BLaER1 treated with 17β-estradiol and CSF1 and Interleukin-3, amounts not matched to agents 10 nM and 100 nM (cell line): ENCODE data around the gene CABP5.
A peak's percentile ranks its signal among the peaks of the same experiment; 100 is the strongest.

ENCODE experiments used
- H3K27ac ChIP-seq, 11 experiments: shearing (Covaris generic); formaldehyde crosslinking; 2 replicates each; pipeline ENCODE4 v1.8.1; 2022
- H3K27me3 ChIP-seq, 11 experiments: shearing (Covaris generic); formaldehyde crosslinking; 2 replicates each; pipeline ENCODE4 v1.8.1; 2022
- H3K36me3 ChIP-seq, 11 experiments: shearing (Covaris generic); formaldehyde crosslinking; 2 replicates each; pipeline ENCODE4 v1.8.1; 2022
- H3K4me1 ChIP-seq, 10 experiments: shearing (Covaris generic); formaldehyde crosslinking; 2 replicates each; pipeline ENCODE4 v1.8.1; 2022
- H3K4me2 ChIP-seq, 11 experiments: shearing (Covaris generic); formaldehyde crosslinking; 2 replicates each; pipeline ENCODE4 v1.8.1; 2022
- H3K4me3 ChIP-seq, 10 experiments: shearing (Covaris generic); formaldehyde crosslinking; 2 replicates each; pipeline ENCODE4 v1.8.1; 2022
- H3K9ac ChIP-seq, 11 experiments: shearing (Covaris generic); formaldehyde crosslinking; 2 replicates each; pipeline ENCODE4 v1.8.1; 2022
- H3K9me3 ChIP-seq, 11 experiments: shearing (Covaris generic); formaldehyde crosslinking; replicated peaks in 1 of 11; 2 replicates each; pipeline ENCODE4 v1.8.1; 2022
- H4K20me1 ChIP-seq, 11 experiments: shearing (Covaris generic); formaldehyde crosslinking; 2 replicates each; pipeline ENCODE4 v1.8.1; 2022
- Cebpa-rat ChIP-seq, 11 experiments: shearing (Covaris generic); IDR thresholded peaks; 2 replicates each; pipeline ENCODE4 v1.8.1; 2022

Gene CABP5

DNA sequence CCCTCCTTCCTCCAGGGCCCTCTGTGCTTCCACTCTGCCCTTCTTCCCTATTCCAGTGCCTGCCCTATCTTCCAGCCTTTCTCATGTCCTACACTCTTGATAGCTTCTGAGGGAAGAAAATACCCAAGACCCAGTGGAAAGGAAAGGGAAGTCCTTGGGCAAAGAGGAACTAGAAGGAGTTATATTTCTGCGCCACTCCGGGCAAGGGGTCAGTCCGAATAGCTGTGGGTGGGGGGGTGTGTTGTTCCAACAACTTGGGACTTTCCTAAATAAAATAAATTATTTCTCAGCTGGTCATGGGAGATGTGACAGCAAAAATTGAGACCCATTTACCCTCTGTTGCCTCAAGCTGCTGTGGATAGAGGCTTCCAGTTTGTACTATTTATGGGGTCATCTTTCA is 23.2 kb downstream of the CABP5 start:
- peaks cover 0 to 7% (median 0%) of the 10 kb centered on the region in 10 experiments; a peak in 1 of 20 replicates for H3K4me1 ChIP-seq
- H4K20me1 ChIP-seq = no peaks in the 10 kb centered on the region
- no peak overlapping the region for H3K4me3 ChIP-seq
- no peak overlapping the region for H3K9ac ChIP-seq
- no peak overlapping the region for H3K27ac ChIP-seq
- no peaks in the 10 kb centered on the region for H3K36me3 ChIP-seq
- H3K9me3 ChIP-seq = peaks cover 0 to 5% (median 0%) of the 10 kb centered on the region in 11 experiments; a peak in 1 of 22 replicates
- H3K27me3 ChIP-seq = no peaks in the 10 kb centered on the region
- no peak for TF ChIP-seq Cebpa-rat (IDR thresholded peaks at IDR 0.05)
- H3K4me2 ChIP-seq = no peak overlapping the region

DNA sequence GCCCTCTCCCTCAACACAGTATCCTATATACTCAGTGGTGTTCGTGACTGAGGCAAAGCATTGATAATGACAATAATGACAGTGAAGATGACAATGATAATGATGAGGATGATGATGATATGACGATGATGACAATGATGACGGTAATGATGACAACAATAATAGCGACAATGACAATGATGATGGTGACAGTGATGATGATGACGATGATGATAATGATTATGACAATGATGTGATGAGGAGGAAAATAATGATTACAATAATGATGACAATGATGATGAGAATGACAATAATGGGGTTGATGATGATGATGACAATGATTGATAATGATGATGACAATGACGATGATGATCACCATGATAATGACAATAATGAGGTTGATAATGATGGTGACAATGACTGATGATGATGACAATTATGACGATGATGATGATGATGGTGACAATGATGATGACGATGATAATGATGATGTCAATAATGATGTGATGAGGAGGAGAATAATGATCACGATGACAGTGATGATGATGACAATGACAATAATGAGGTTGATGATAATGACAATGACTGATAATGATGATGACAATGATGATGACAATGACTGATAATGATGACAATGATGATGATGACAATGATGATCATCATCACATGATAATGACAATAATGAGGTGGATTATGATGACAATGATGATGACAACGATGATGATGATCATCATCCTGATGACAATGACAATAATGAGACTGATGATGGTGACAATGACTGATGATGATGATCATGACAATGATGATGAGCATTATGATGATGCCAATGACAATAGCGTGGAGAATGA is 32.7 kb downstream of the CABP5 start:
- Histone ChIP-seq H3K9ac (no peak overlapping the region), H3K4me1 (no peaks in the 10 kb centered on the region), H4K20me1 (no peaks in the 10 kb centered on the region), H3K27ac (no peak overlapping the region), H3K4me3 (no peak overlapping the region), H3K27me3 (no peaks in the 10 kb centered on the region), H3K4me2 (no peak overlapping the region), H3K36me3 (no peaks in the 10 kb centered on the region), H3K9me3 (peaks cover 0 to 19% (median 6%) of the 10 kb centered on the region in 11 experiments; a peak in 11 of 22 replicates)
- no peak for TF ChIP-seq Cebpa-rat (IDR thresholded peaks at IDR 0.05)

DNA sequence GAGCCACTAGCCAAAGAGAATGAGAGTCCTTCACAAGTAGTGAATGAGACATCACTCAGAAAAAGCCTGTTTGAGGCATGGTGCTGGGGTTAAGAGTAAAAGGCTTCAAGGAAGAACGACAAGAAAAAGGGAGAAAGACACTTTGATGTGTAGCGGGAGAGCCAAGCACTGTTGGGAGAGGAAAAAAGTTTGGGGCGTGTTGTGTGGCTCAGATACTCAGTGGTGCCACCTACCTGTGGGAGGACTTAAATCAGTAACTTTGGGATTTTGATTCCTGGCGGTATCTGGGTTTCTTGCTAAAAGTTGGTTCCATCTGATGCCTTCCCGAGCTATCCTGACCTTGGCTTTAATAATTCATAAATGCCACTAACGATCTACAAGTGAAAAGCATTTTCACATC is 37.1 kb downstream of the CABP5 start:
- H3K36me3 ChIP-seq = no peaks in the 10 kb centered on the region
- H3K4me1 ChIP-seq = no peaks in the 10 kb centered on the region
- peaks cover 0 to 20% (median 6%) of the 10 kb centered on the region in 11 experiments; a peak in 11 of 22 replicates for H3K9me3 ChIP-seq
- no peaks in the 10 kb centered on the region for H4K20me1 ChIP-seq
- H3K9ac ChIP-seq = no peak overlapping the region
- TF ChIP-seq Cebpa-rat (IDR thresholded peaks at IDR 0.05) = no peak
- no peak overlapping the region for H3K27ac ChIP-seq
- no peaks in the 10 kb centered on the region for H3K27me3 ChIP-seq
- H3K4me3 ChIP-seq = no peak overlapping the region
- H3K4me2 ChIP-seq = no peak overlapping the region

DNA sequence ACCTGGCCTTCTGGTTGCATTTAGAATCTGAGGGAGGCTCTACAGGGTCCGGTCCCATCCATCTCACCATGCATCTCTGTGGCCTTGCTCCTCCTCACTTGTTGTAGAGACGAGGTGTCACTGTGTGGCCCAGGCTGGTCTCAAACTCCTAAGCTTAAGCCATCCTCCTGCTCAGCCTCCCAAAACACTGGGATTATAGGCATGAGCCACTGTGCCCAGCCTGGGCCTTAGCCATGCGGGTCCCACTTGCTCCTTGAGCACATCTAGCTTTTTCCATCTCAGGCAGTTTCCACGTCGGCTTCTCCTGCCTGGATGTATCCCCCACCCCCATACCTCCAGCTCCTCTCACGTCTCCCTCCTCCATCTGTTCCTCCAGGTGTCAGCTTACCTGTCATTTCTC is 39.6 kb downstream of the CABP5 start:
- Histone ChIP-seq H3K4me3 (no peak overlapping the region), H3K36me3 (no peaks in the 10 kb centered on the region), H3K4me1 (no peaks in the 10 kb centered on the region), H3K9ac (no peak overlapping the region), H3K9me3 (peaks cover 7 to 30% (median 12%) of the 10 kb centered on the region in 11 experiments; a peak in 16 of 22 replicates), H3K4me2 (no peak overlapping the region), H3K27me3 (no peaks in the 10 kb centered on the region), H3K27ac (no peak overlapping the region), H4K20me1 (no peaks in the 10 kb centered on the region)
- no peak for TF ChIP-seq Cebpa-rat (IDR thresholded peaks at IDR 0.05)

DNA sequence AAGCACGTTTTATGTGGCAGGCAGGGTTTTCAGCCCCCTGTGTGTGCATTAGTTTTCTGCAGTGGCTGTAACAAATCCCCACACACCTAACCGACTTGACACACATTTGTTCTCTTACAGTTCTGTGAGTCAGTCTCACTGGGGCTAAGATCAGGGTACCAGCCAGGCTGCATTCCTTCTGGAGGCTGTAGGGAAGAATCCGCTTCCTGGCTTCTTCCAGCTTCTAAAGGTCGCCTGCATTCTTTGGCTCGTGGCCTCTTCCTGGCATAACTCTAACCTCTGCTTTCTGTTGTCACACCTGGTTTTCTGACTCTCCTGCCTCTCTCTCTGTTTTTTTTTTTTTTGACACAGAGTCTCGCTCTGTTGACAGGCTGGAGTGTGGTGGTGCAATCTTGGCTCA is 43.0 kb downstream of the CABP5 start:
- Histone ChIP-seq H3K9me3 (peaks cover 3 to 16% (median 8%) of the 10 kb centered on the region in 11 experiments; a peak in 13 of 22 replicates), H3K4me3 (no peak overlapping the region), H3K27me3 (no peaks in the 10 kb centered on the region), H3K36me3 (no peaks in the 10 kb centered on the region), H3K4me1 (no peaks in the 10 kb centered on the region), H3K27ac (no peak overlapping the region), H4K20me1 (no peaks in the 10 kb centered on the region), H3K4me2 (no peak overlapping the region), H3K9ac (no peak overlapping the region)
- no peak for TF ChIP-seq Cebpa-rat (IDR thresholded peaks at IDR 0.05)

DNA sequence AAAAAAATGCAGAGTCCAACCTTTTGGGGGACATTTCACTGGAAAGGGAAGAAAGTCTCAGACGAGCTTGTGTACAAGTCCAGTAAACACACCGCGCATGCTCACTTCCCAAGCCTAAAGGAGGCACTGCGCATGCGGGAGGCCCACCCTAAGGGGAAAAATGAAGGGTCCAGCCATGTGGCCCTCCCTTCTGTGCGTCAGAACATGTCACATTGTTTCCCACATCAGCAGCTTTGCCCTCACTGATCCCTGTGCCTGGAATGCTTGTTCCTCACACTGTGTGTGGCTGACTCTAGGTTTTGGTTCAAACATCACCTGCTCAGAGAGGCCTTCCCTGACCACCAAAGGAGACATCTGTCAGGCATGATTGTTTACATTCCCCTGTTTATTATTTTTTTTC is 45.1 kb downstream of the CABP5 start:
- no peak overlapping the region for H3K9ac ChIP-seq
- no peak overlapping the region for H3K4me3 ChIP-seq
- H3K9me3 ChIP-seq = peaks cover 3 to 16% (median 8%) of the 10 kb centered on the region in 11 experiments; a peak in 12 of 22 replicates
- H3K27ac ChIP-seq = no peak overlapping the region
- H4K20me1 ChIP-seq = no peaks in the 10 kb centered on the region
- no peaks in the 10 kb centered on the region for H3K27me3 ChIP-seq
- no peak overlapping the region for H3K4me2 ChIP-seq
- no peaks in the 10 kb centered on the region for H3K4me1 ChIP-seq
- no peak for TF ChIP-seq Cebpa-rat (IDR thresholded peaks at IDR 0.05)
- no peaks in the 10 kb centered on the region for H3K36me3 ChIP-seq

DNA sequence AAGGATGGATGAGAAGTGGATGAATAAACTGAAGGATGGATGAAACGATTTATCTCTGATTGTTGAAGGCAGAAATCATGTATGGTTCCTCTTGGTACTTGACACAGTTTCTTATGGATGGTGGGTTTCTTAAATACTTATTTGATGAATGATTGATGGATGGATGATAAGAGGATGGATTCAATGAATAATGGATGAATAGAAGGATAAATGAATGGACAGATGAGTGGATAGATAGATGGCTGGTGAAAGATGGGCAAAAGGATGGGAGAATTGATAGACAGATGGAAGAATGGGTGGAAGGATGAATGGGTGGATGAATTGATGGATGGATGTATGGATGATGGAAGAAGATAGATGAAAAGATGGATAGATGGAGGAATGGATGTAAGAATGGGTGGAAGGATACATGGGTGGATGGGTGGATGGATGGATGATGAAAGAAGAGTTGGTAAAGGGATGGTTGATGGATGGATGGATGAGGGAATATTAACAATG is 47.6 kb downstream of the CABP5 start:
- Histone ChIP-seq H3K4me2 (no peak overlapping the region), H4K20me1 (no peaks in the 10 kb centered on the region), H3K4me1 (peaks cover 0 to under 1% (median 0%) of the 10 kb centered on the region in 10 experiments; a peak in 1 of 20 replicates), H3K9me3 (peaks cover 3 to 10% (median 8%) of the 10 kb centered on the region in 11 experiments; a peak in 12 of 22 replicates), H3K27ac (no peak overlapping the region), H3K36me3 (no peaks in the 10 kb centered on the region), H3K4me3 (no peak overlapping the region), H3K27me3 (no peaks in the 10 kb centered on the region), H3K9ac (no peak overlapping the region)
- no peak for TF ChIP-seq Cebpa-rat (IDR thresholded peaks at IDR 0.05)

DNA sequence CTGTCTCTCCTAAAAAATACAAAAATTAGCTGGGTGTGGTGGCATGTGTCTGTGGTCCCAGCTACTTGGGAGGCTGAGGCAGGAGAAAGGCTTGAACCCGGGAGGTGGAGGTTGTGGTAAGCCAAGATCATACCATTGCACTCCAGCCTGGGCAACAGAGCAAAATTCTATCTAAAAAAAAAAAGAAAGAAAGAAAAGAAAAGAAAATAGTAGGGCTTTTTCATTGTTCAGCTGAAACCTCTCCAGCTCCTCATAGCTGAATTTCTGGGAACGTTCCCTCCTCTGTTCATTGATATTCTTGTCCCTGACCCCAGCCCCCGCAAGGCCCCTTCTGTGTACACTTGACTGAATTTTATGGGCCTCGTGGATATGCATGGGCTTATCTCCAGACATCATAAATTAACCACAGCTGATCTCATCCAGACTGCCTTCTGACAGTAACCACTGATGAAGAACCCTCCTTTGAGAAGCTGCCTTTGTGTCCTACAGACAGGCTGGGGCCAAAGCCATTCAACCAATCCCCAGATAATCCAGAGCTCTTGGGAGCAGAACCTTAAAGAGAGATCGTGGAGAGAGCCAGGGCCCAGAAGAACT is 49.6 kb downstream of the CABP5 start, which contains the start of gene ELSPBP1:
ELSPBP1 (plus strand) TSS at position 424 of the 594 bp plus-strand sequence. CDS start 14,036 bp downstream, outside the sequence.
- H3K27ac ChIP-seq = no peak within 1 kb of the TSS
- no peak for TF ChIP-seq Cebpa-rat (IDR thresholded peaks at IDR 0.05)
- peaks cover 0 to 5% (median 2%) of the 10 kb centered on the region in 10 experiments; a peak in 5 of 20 replicates for H3K4me1 ChIP-seq
- no peaks in the 10 kb centered on the region for H3K27me3 ChIP-seq
- no peak within 1 kb of the TSS for H3K9ac ChIP-seq
- no peak within 1 kb of the TSS for H3K4me3 ChIP-seq
- no peaks in the 10 kb centered on the region for H3K36me3 ChIP-seq
- no peaks in the 10 kb centered on the region for H3K9me3 ChIP-seq
- H4K20me1 ChIP-seq = no peaks in the 10 kb centered on the region
- H3K4me2 ChIP-seq = no peak within 1 kb of the TSS

DNA sequence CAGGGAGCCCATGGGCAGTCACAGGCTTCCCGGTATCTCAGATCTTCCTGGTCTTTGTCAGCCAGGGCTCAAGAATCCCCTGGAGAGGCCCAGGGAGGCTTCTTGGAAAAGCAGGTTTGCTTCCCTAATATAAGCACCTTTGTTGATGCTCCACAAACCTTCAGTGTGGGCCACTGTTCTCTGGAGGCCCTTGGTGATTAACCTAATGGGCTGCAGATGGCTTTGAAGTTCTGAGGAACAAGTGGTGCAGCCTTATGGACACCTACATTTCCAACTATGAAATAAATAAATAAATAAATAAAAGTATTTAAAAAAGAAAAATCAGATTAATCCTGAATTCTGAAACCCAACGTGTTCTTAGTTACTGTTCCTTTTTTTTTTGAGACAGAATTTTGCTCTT is 51.8 kb downstream of the CABP5 start, which contains the start of gene BSPH1:
BSPH1 (minus strand) TSS at position 101 of the 400 bp plus-strand sequence; CDS start at position 12, 89 bp downstream.
- no peaks in the 10 kb centered on the region for H3K27me3 ChIP-seq
- TF ChIP-seq Cebpa-rat (IDR thresholded peaks at IDR 0.05) = no peak
- no peaks in the 10 kb centered on the region for H3K36me3 ChIP-seq
- no peak within 1 kb of the TSS for H3K9ac ChIP-seq
- no peaks in the 10 kb centered on the region for H4K20me1 ChIP-seq
- no peak within 1 kb of the TSS for H3K4me3 ChIP-seq
- H3K4me2 ChIP-seq = peak within 1 kb of the TSS in 4 of 11 experiments; percentile 10 to 37 (median 32); a peak in 3 of 22 replicates
- H3K27ac ChIP-seq = no peak within 1 kb of the TSS
- H3K4me1 ChIP-seq = peaks cover 0 to 5% (median 2%) of the 10 kb centered on the region in 10 experiments; a peak in 5 of 20 replicates
- no peaks in the 10 kb centered on the region for H3K9me3 ChIP-seq
